Right hindlimb (tissue), 1 donor: Measurements from ENCODE around the gene LBR.
"Not testable (repeated sequence)": the region's sequence is repeated elsewhere in the genome, so short reads cannot be mapped to it uniquely, and the experiment has no call there.

Experiments used
- DNase-seq: peaks from one replicate; pipeline ENCODE4 v3.0.0-alpha.2; 2018

LBR gene

GRCh38 chr1:225418598-225418997 is 9.2 kb downstream of the LBR start:
- DNase-seq, result no peak

- no peak for DNase-seq
These were observed 9.8 kb downstream of the LBR start for GRCh38 chr1:225418059-225418458.

GRCh38 chr1:225415967-225416745 is 11.7 kb downstream of the LBR start:
- no peak for DNase-seq

GRCh38 chr1:225415307-225415706 is 12.5 kb downstream of the LBR start:
- DNase-seq, result no peak

GRCh38 chr1:225413708-225414375 is 14.0 kb downstream of the LBR start:
- DNase-seq, result no peak

- DNase-seq, result no peak
These were observed 15.0 kb downstream of the LBR start for GRCh38 chr1:225412803-225413351.

- DNase-seq, result no peak
These were observed 15.5 kb downstream of the LBR start for GRCh38 chr1:225412321-225412720.

- DNase-seq, result no peak
These were observed 17.8 kb downstream of the LBR start for GRCh38 chr1:225410036-225410435.

GRCh38 chr1:225409051-225409450 is 18.8 kb downstream of the LBR start:
- DNase-seq, result no peak

GRCh38 chr1:225408249-225408648 is 19.6 kb downstream of the LBR start:
- no peak for DNase-seq

GRCh38 chr1:225407755-225408154 is 20.1 kb downstream of the LBR start:
- DNase-seq, result no peak

- DNase-seq, result no peak
These were observed 20.7 kb downstream of the LBR start for GRCh38 chr1:225406976-225407725.

- no peak for DNase-seq
These were observed 26.9 kb downstream of the LBR start for GRCh38 chr1:225400968-225401367.

GRCh38 chr1:225396357-225396756 is 31.5 kb downstream of the LBR start:
- no peak for DNase-seq

- no peak for DNase-seq
These were observed 38.0 kb downstream of the LBR start for GRCh38 chr1:225389843-225390242.

- DNase-seq, result no peak
These were observed 39.5 kb downstream of the LBR start for GRCh38 chr1:225388372-225388771.

GRCh38 chr1:225386860-225387259 is 41.0 kb downstream of the LBR start:
- not testable (repeated sequence) for DNase-seq

GRCh38 chr1:225380691-225381090 is 47.1 kb downstream of the LBR start:
- DNase-seq, result no peak

- DNase-seq, result no peak
These were observed 49.0 kb downstream of the LBR start for GRCh38 chr1:225378880-225379279.

- no peak for DNase-seq
These were observed 52.8 kb downstream of the LBR start for GRCh38 chr1:225374996-225375395.

- DNase-seq, result no peak
These were observed 54.7 kb downstream of the LBR start for GRCh38 chr1:225373155-225373554.

GRCh38 chr1:225371366-225372010 is 56.4 kb downstream of the LBR start:
- no peak for DNase-seq

- no peak for DNase-seq
These were observed 59.7 kb downstream of the LBR start for GRCh38 chr1:225368036-225368552.
